GM19025 (cell line): ENCODE measurements around the gene PRH1.

Experiments used
- ATAC-seq: cut with Tn5 transposase; IDR thresholded peaks from one replicate; pipeline ENCODE4 v1.9.1; 2021; ENCODE audit warnings: mild to moderate bottlenecking, low read depth, moderate library complexity; ENCODE audit not compliant: unreplicated experiment

Gene PRH1

GRCh38 chr12:10847744-10848143 is 36.3 kb downstream of the PRH1 start:
- ATAC-seq: no peak

GRCh38 chr12:10842862-10843261 is 41.2 kb downstream of the PRH1 start:
- no peak for ATAC-seq

- ATAC-seq: no peak
Observed at GRCh38 chr12:10838461-10838860, 45.6 kb downstream of the PRH1 start.
